ENCODE data around the gene ZNF19. TPM values are rescaled to one million over a fixed set of nuclear protein-coding genes. Genes with fewer than 3 reads are reported as not detected.

The ZNF19 gene
- total RNA-seq, 1 donor from 2014 or later = not detected

GRCh38 chr16:71500964-71501363 is 11.8 kb upstream of the ZNF19 start:
- Histone ChIP-seq H3K27me3 (no peaks in the 10 kb centered on the region), H3K36me3 (no peaks in the 10 kb centered on the region), H3K9me3 (no peaks in the 10 kb centered on the region), H3K4me1 (no peaks in the 10 kb centered on the region), H3K27ac (no peak overlapping the region), H3K4me3 (no peak overlapping the region)
- intact Hi-C loops (cut with DNase I) = no loop called here
- no peak for DNase-seq (ENCODE audit: low spot score in 2 of 2)
- no peak for TF ChIP-seq CTCF (IDR thresholded peaks at IDR 0.05)

DNA sequence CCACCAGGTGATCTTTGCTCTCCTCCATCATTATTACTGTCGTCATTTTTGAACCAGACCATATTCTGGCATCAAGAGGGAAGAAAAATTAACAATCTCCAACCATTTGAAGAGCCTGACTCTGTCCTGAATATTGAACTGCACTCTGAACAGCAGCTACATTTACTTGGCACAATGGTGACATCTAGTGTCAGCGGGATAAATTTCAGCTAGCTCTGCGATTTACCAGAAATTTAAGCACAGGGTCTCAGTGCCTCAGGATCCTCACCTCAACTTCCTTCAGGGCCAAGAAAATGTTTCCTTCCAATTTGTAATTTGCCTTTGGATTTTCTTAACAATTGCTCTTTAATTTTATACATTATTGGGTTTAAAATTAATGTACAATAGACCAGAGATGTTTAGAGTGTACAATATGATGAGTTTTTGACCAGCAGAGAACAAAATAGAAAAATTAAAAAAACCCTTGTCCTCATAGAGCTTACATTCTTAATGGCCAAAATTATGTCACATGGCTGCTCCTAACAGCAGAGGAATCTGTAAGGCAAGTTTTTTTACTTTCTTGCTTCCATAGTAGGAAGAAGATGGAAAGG is 10.7 kb upstream of the ZNF19 start:
- intact Hi-C loops (cut with DNase I) = loop anchor here (1.0 kb wide), 1 partner anchor 88 kb away; no protein-coding TSS in a partner anchor
- Histone ChIP-seq H3K4me1 (no peaks in the 10 kb centered on the region), H3K27me3 (no peaks in the 10 kb centered on the region), H3K4me3 (no peak overlapping the region), H3K9me3 (no peaks in the 10 kb centered on the region), H3K27ac (no peak overlapping the region), H3K36me3 (no peaks in the 10 kb centered on the region)
- TF ChIP-seq CTCF (IDR thresholded peaks at IDR 0.05) = peak; percentile 56 to 68 (median 57)
- no peak for DNase-seq (ENCODE audit: low spot score in 2 of 2)

DNA sequence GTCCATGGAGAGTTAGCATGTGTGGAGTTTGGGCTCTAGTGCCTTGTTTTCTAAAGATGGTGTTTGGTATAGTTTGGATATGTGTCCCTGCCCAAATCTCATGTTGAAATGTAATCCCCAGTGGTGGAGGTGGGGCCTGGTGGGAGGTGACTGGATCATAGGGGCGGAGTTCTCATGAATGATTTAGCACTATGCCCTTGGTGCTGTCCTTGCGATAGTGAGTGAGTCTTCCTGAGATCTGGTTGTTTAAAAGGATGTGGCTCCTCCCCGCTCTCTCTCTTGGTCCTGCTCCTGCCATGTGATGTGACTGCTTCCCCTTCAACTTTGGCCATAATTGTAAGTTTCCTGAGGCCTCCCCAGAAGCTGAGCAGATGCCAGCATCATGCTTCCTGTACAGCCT is 8.9 kb upstream of the ZNF19 start:
- intact Hi-C loops (cut with DNase I) = no loop called here
- Histone ChIP-seq H3K27me3 (no peaks in the 10 kb centered on the region), H3K4me3 (no peak overlapping the region), H3K9me3 (no peaks in the 10 kb centered on the region), H3K4me1 (no peaks in the 10 kb centered on the region), H3K36me3 (no peaks in the 10 kb centered on the region), H3K27ac (no peak overlapping the region)
- DNase-seq (ENCODE audit: low spot score in 2 of 2) = no peak
- TF ChIP-seq CTCF (IDR thresholded peaks at IDR 0.05) = no peak

GRCh38 chr16:71493213-71493612 is 4.1 kb upstream of the ZNF19 start:
- no peaks in the 10 kb centered on the region for H3K36me3 ChIP-seq
- H3K27me3 ChIP-seq = no peaks in the 10 kb centered on the region
- no peak overlapping the region for H3K4me3 ChIP-seq
- intact Hi-C loops (cut with DNase I) = no loop called here
- no peak overlapping the region for H3K27ac ChIP-seq
- no peaks in the 10 kb centered on the region for H3K9me3 ChIP-seq
- TF ChIP-seq CTCF (IDR thresholded peaks at IDR 0.05) = no peak
- DNase-seq (ENCODE audit: low spot score in 2 of 2) = no peak
- H3K4me1 ChIP-seq = no peaks in the 10 kb centered on the region

GRCh38 chr16:71492786-71493185 is 3.7 kb upstream of the ZNF19 start:
- intact Hi-C loops (cut with DNase I) = no loop called here
- Histone ChIP-seq H3K9me3 (no peaks in the 10 kb centered on the region), H3K27ac (no peak overlapping the region), H3K4me3 (no peak overlapping the region), H3K36me3 (no peaks in the 10 kb centered on the region), H3K4me1 (no peaks in the 10 kb centered on the region), H3K27me3 (no peaks in the 10 kb centered on the region)
- DNase-seq (ENCODE audit: low spot score in 2 of 2) = no peak
- TF ChIP-seq CTCF (IDR thresholded peaks at IDR 0.05) = no peak

GRCh38 chr16:71491054-71491453 is 1.9 kb upstream of the ZNF19 start:
- Histone ChIP-seq H3K36me3 (no peaks in the 10 kb centered on the region), H3K27ac (no peak overlapping the region), H3K9me3 (no peaks in the 10 kb centered on the region), H3K4me3 (no peak overlapping the region), H3K4me1 (no peaks in the 10 kb centered on the region), H3K27me3 (no peaks in the 10 kb centered on the region)
- no peak for TF ChIP-seq CTCF (IDR thresholded peaks at IDR 0.05)
- no peak for DNase-seq (ENCODE audit: low spot score in 2 of 2)
- intact Hi-C loops (cut with DNase I) = no loop called here
